Midbrain (tissue), 1 donor: ENCODE results near the gene PARD6B.
A peak's percentile ranks its signal among the peaks of the same experiment; 100 is the strongest.

ENCODE experiments used
- DNase-seq: peaks from one replicate; lab custom pipeline; 2025; lab: John Stamatoyannopoulos, UW

The PARD6B gene

GRCh38 chr20:50724112-50724725 is 7.2 kb upstream of the PARD6B start:
- DNase-seq = no peak

GRCh38 chr20:50724851-50725723 is 6.3 kb upstream of the PARD6B start:
- DNase-seq = no peak

- no peak for DNase-seq
Measured at GRCh38 chr20:50725724-50726005, 5.7 kb upstream of the PARD6B start.

GRCh38 chr20:50726955-50727791 is 4.2 kb upstream of the PARD6B start:
- DNase-seq = no peak

- no peak for DNase-seq
Measured at GRCh38 chr20:50727792-50728485, 3.4 kb upstream of the PARD6B start.

GRCh38 chr20:50728486-50728980 is 2.8 kb upstream of the PARD6B start:
- no peak for DNase-seq

- DNase-seq = no peak
Measured at GRCh38 chr20:50728981-50729874, 2.2 kb upstream of the PARD6B start.

- no peak for DNase-seq
Measured at GRCh38 chr20:50729901-50730764, 1.2 kb upstream of the PARD6B start.

GRCh38 chr20:50730765-50731054 is 670 bp upstream of the PARD6B start:
- peak; percentile 68 for DNase-seq

- DNase-seq = no peak
Measured at GRCh38 chr20:50731930-50732690, 730 bp downstream of the PARD6B start.

GRCh38 chr20:50733644-50734349 is 2.4 kb downstream of the PARD6B start:
- DNase-seq = no peak

- DNase-seq = no peak
Measured at GRCh38 chr20:50734730-50735679, 3.6 kb downstream of the PARD6B start.

GRCh38 chr20:50735813-50736212 is 4.4 kb downstream of the PARD6B start:
- DNase-seq = no peak

GRCh38 chr20:50737352-50737751 is 6.0 kb downstream of the PARD6B start:
- DNase-seq = no peak

- no peak for DNase-seq
Measured at GRCh38 chr20:50743087-50743486, 11.7 kb downstream of the PARD6B start.

- DNase-seq = peak; percentile 54
Measured at GRCh38 chr20:50744143-50744792, 12.9 kb downstream of the PARD6B start.

- DNase-seq = no peak
Measured at GRCh38 chr20:50745634-50746137, 14.3 kb downstream of the PARD6B start.
